Natural killer cell treated with Interleukin-12 subunit alpha and Interleukin-12 subunit beta and Interleukin-15 and Interleukin-18, amount 100 ng/mL, for 72 hours (primary cell): ENCODE data around the gene MTA2. TPM values are rescaled to one million over a fixed set of nuclear protein-coding genes. Genes with fewer than 3 reads are reported as not detected.
A peak's percentile ranks its signal among the peaks of the same experiment; 100 is the strongest.
"Not testable (repeated sequence)": the region's sequence is repeated elsewhere in the genome, so short reads cannot be mapped to it uniquely, and the experiment has no call there.

Experiments
- ATAC-seq, 2 donors: fragments of 150-1000 bp; cut with Tn5 transposase in 1 of 2; sonication (Bioruptor Pico), chemical (Tn5 transposase) in 1 of 2; 2 replicates each; pipeline ENCODE4 v1.10.0; 2021
- DNase-seq: peaks from one replicate; pipeline ENCODE4 v3.0.0; 2022; ENCODE audit warnings: low spot score
- H3K27ac Mint-ChIP-seq, 2 donors: 1 replicate in 1 of 2; 2 replicates in 1 of 2; pipeline ENCODE4 v1.8.0; 2022; ENCODE audit warnings: mixed read lengths in 2 of 2, mild to moderate bottlenecking in 1 of 2, moderate library complexity in 1 of 2
- H3K27me3 Mint-ChIP-seq, 2 donors: 1 replicate in 1 of 2; 2 replicates in 1 of 2; pipeline ENCODE4 v1.8.0; 2022; ENCODE audit warnings: mixed read lengths in 2 of 2
- H3K36me3 Mint-ChIP-seq: one replicate; pipeline ENCODE4 v1.8.0; 2022; ENCODE audit warnings: mixed read lengths
- H3K4me1 Mint-ChIP-seq, 2 donors: 1 replicate in 1 of 2; 2 replicates in 1 of 2; pipeline ENCODE4 v1.8.0; 2022; ENCODE audit warnings: low read depth in 2 of 2, mixed read lengths in 2 of 2, mild to moderate bottlenecking in 1 of 2
- H3K4me3 Mint-ChIP-seq: one replicate; pipeline ENCODE4 v1.8.0; 2022; ENCODE audit warnings: mixed read lengths
- H3K9me3 Mint-ChIP-seq: 2 replicates; pipeline ENCODE4 v1.8.0; 2022; ENCODE audit warnings: mixed read lengths
- total RNA-seq, 2 donors: library from RNA; stranded (reverse); gene quantifications; one replicate each; pipeline ENCODE4 v1.2.3, GENCODE V29; 2022

MTA2 gene
- 100 to 1,000 TPM; 234 to 259 TPM for total RNA-seq

- H3K4me1 Mint-ChIP-seq = peaks cover 55 to 56% of the 10 kb centered on the region in 2 donors
- peak within 1 kb of the TSS; percentile 91 for H3K4me3 Mint-ChIP-seq
- DNase-seq = peak; percentile 98
- peak within 1 kb of the TSS; percentile 89 to 90 for H3K27ac Mint-ChIP-seq
- no peaks in the 10 kb centered on the region for H3K27me3 Mint-ChIP-seq
- peaks cover 46% of the 10 kb centered on the region for H3K36me3 Mint-ChIP-seq
- ATAC-seq = peak; percentile 89 to 90
- H3K9me3 Mint-ChIP-seq = no peaks in the 10 kb centered on the region
Measured at GRCh38 chr11:62601372-62602140, at the start of gene MTA2. TSS of gene MTA2 (minus strand) at chr11:62601865. CDS start at chr11:62601450, 415 bp downstream.

- peaks cover 30 to 33% of the 10 kb centered on the region in 2 donors for H3K4me1 Mint-ChIP-seq
- H3K9me3 Mint-ChIP-seq, H3K27me3 Mint-ChIP-seq, H3K36me3 Mint-ChIP-seq, H3K4me3 Mint-ChIP-seq, ATAC-seq: not testable (repeated sequence)
- H3K27ac Mint-ChIP-seq = peak overlapping the region in 1 of 2 donors; percentile 60
- DNase-seq = peak; percentile 44
Measured at GRCh38 chr11:62650283-62650682, 48.6 kb upstream of the MTA2 start.

GRCh38 chr11:62649486-62649885 is 47.8 kb upstream of the MTA2 start:
- DNase-seq = no peak
- H3K27ac Mint-ChIP-seq = no peak overlapping the region
- ATAC-seq = no peak
- H3K4me1 Mint-ChIP-seq = peaks cover 30 to 36% of the 10 kb centered on the region in 2 donors
- H3K4me3 Mint-ChIP-seq = no peak overlapping the region
- H3K9me3 Mint-ChIP-seq = no peaks in the 10 kb centered on the region
- H3K36me3 Mint-ChIP-seq = peaks cover 5% of the 10 kb centered on the region
- H3K27me3 Mint-ChIP-seq = no peaks in the 10 kb centered on the region

- ATAC-seq (no peak), DNase-seq (no peak)
- H3K36me3 Mint-ChIP-seq = peaks cover 5% of the 10 kb centered on the region
- no peak overlapping the region for H3K27ac Mint-ChIP-seq
- no peaks in the 10 kb centered on the region for H3K27me3 Mint-ChIP-seq
- peaks cover 30 to 33% of the 10 kb centered on the region in 2 donors for H3K4me1 Mint-ChIP-seq
- H3K9me3 Mint-ChIP-seq = no peaks in the 10 kb centered on the region
- no peak overlapping the region for H3K4me3 Mint-ChIP-seq
Measured at GRCh38 chr11:62648967-62649364, 47.3 kb upstream of the MTA2 start.

GRCh38 chr11:62648185-62648966 is 46.7 kb upstream of the MTA2 start:
- no peak for ATAC-seq
- no peaks in the 10 kb centered on the region for H3K9me3 Mint-ChIP-seq
- peaks cover 5% of the 10 kb centered on the region for H3K36me3 Mint-ChIP-seq
- H3K27ac Mint-ChIP-seq = no peak overlapping the region
- no peak overlapping the region for H3K4me3 Mint-ChIP-seq
- DNase-seq = no peak
- H3K4me1 Mint-ChIP-seq = peaks cover 25 to 30% of the 10 kb centered on the region in 2 donors
- H3K27me3 Mint-ChIP-seq = no peaks in the 10 kb centered on the region

GRCh38 chr11:62647609-62648005 is 45.9 kb upstream of the MTA2 start:
- H3K4me1 Mint-ChIP-seq = peaks cover 21 to 27% of the 10 kb centered on the region in 2 donors
- no peak for DNase-seq
- no peak overlapping the region for H3K4me3 Mint-ChIP-seq
- no peaks in the 10 kb centered on the region for H3K27me3 Mint-ChIP-seq
- ATAC-seq = no peak
- peaks cover 5% of the 10 kb centered on the region for H3K36me3 Mint-ChIP-seq
- H3K27ac Mint-ChIP-seq = no peak overlapping the region
- no peaks in the 10 kb centered on the region for H3K9me3 Mint-ChIP-seq

GRCh38 chr11:62646825-62647608 is 45.4 kb upstream of the MTA2 start:
- H3K4me1 Mint-ChIP-seq = peaks cover 15 to 22% of the 10 kb centered on the region in 2 donors
- no peaks in the 10 kb centered on the region for H3K9me3 Mint-ChIP-seq
- DNase-seq = no peak
- ATAC-seq = no peak
- H3K27me3 Mint-ChIP-seq = no peaks in the 10 kb centered on the region
- H3K27ac Mint-ChIP-seq = peak overlapping the region; percentile 88 to 97
- no peaks in the 10 kb centered on the region for H3K36me3 Mint-ChIP-seq
- peak overlapping the region; percentile 97 for H3K4me3 Mint-ChIP-seq

- no peaks in the 10 kb centered on the region for H3K27me3 Mint-ChIP-seq
- ATAC-seq = peak; percentile 99
- no peaks in the 10 kb centered on the region for H3K36me3 Mint-ChIP-seq
- peak within 1 kb of the TSS; percentile 88 to 97 for H3K27ac Mint-ChIP-seq
- H3K4me3 Mint-ChIP-seq = peak within 1 kb of the TSS; percentile 97
- DNase-seq = peak; percentile 99
- no peaks in the 10 kb centered on the region for H3K9me3 Mint-ChIP-seq
- peaks cover 11 to 20% of the 10 kb centered on the region in 2 donors for H3K4me1 Mint-ChIP-seq
Measured at GRCh38 chr11:62645946-62646824, 44.5 kb upstream of the MTA2 start, which contains the start of gene GANAB. TSS of gene GANAB (minus strand) at chr11:62646613. CDS start at chr11:62646599, 14 bp downstream.

GRCh38 chr11:62645671-62645945 is 43.9 kb upstream of the MTA2 start:
- H3K9me3 Mint-ChIP-seq = no peaks in the 10 kb centered on the region
- peaks cover 15 to 22% of the 10 kb centered on the region in 2 donors for H3K4me1 Mint-ChIP-seq
- ATAC-seq (no peak), DNase-seq (no peak)
- no peaks in the 10 kb centered on the region for H3K27me3 Mint-ChIP-seq
- H3K27ac Mint-ChIP-seq = peak overlapping the region; percentile 88 to 97
- no peaks in the 10 kb centered on the region for H3K36me3 Mint-ChIP-seq
- H3K4me3 Mint-ChIP-seq = peak overlapping the region; percentile 97

- H3K36me3 Mint-ChIP-seq = peaks cover 6% of the 10 kb centered on the region
- no peaks in the 10 kb centered on the region for H3K27me3 Mint-ChIP-seq
- peak overlapping the region; percentile 88 to 97 for H3K27ac Mint-ChIP-seq
- no peak for DNase-seq
- H3K4me1 Mint-ChIP-seq = peaks cover 22 to 27% of the 10 kb centered on the region in 2 donors
- ATAC-seq = no peak
- H3K9me3 Mint-ChIP-seq = no peaks in the 10 kb centered on the region
- peak overlapping the region; percentile 25 for H3K4me3 Mint-ChIP-seq
Measured at GRCh38 chr11:62644220-62644619, 42.6 kb upstream of the MTA2 start.

- ATAC-seq (no peak), DNase-seq (no peak)
- H3K36me3 Mint-ChIP-seq = peaks cover 38% of the 10 kb centered on the region
- H3K4me1 Mint-ChIP-seq = peaks cover 9 to 17% of the 10 kb centered on the region in 2 donors
- no peak overlapping the region for H3K4me3 Mint-ChIP-seq
- no peaks in the 10 kb centered on the region for H3K27me3 Mint-ChIP-seq
- peak overlapping the region in 1 of 2 donors; percentile 80 for H3K27ac Mint-ChIP-seq
- no peaks in the 10 kb centered on the region for H3K9me3 Mint-ChIP-seq
Measured at GRCh38 chr11:62632492-62632891, 30.8 kb upstream of the MTA2 start.

GRCh38 chr11:62627713-62628112 is 26.0 kb upstream of the MTA2 start:
- no peak for DNase-seq
- H3K4me1 Mint-ChIP-seq = peaks cover 0 to 10% of the 10 kb centered on the region in 2 donors

More at GRCh38 chr11:62627713-62628112, 26.0 kb upstream of the MTA2 start:
- peaks cover 30% of the 10 kb centered on the region for H3K36me3 Mint-ChIP-seq
- no peak overlapping the region for H3K4me3 Mint-ChIP-seq
- H3K9me3 Mint-ChIP-seq = no peaks in the 10 kb centered on the region
- ATAC-seq = no peak
- H3K27ac Mint-ChIP-seq = peak overlapping the region in 1 of 2 donors; percentile 43
- H3K27me3 Mint-ChIP-seq = no peaks in the 10 kb centered on the region
